H1 (cell line): Measurements from ENCODE around the gene CASQ2. TPM values are rescaled to one million over a fixed set of nuclear protein-coding genes. Genes with fewer than 3 reads are reported as not detected.

ENCODE experiments used
- CBX5 ChIP-seq: fragments of 300-800, 300-1000 bp; sonication (generic); IDR thresholded peaks from 2 replicates; pipeline ENCODE4 v1.7.1; 2016; ENCODE audit warnings: antibody characterized with exemption, low read length, low read depth
- EGR1 ChIP-seq: IDR thresholded peaks from 2 replicates; pipeline ENCODE4 v1.6.1; 2011; ENCODE audit warnings: low read depth, low read length, borderline replicate concordance
- POLR2AphosphoS5 ChIP-seq: IDR thresholded peaks from 2 replicates; pipeline ENCODE4 v1.6.1; 2011; ENCODE audit warnings: low read depth, low read length
- polyA plus RNA-seq, 7 experiments: library from polyadenylated mRNA; depleted of rRNA in 3 of 7; stranded (reverse) in 5 of 7; unstranded in 2 of 7; fragments of >200 nt in 5 of 7; fragments of 200-250 nt in 2 of 7; gene quantifications; 1 replicate in 5 of 7; 2 replicates in 1 of 7; 4 replicates in 1 of 7; pipeline versions ENCODE4 v1.2.1 to v1.2.3, GENCODE V29; 2011 to 2013; ENCODE audit warnings: missing spikeins in 2 of 7, mixed read lengths in 2 of 7
- total RNA-seq: library from RNA; stranded (reverse); fragmentation: NEBNext Ultra II Directional; extraction: Animal tissue kit (Norgen Biotek cat#: 25700); gene quantifications from 2 replicates; pipeline ENCODE4 v1.2.1, GENCODE V29; 2021
- TF ChIP-seq, protein P1 (sequence below), 3 experiments: IDR thresholded peaks; 1 replicate in 2 of 3; 2 replicates in 1 of 3; pipeline versions ENCODE4 v1.5.1 to v1.6.1; 2011; ENCODE audit warnings: low read length in 3 of 3, mild to moderate bottlenecking in 3 of 3, inconsistent platforms in 2 of 3, low read depth in 1 of 3, moderate library complexity in 1 of 3; ENCODE audit not compliant: insufficient read depth in 1 of 3; ENCODE audit errors: control extremely low read depth in 1 of 3

CASQ2 gene
- total and polyA plus RNA-seq, 2 of the 8 experiments (the other 6 are each of a cell fraction or from before 2014, with no cell fraction given), result not detected

DNA sequence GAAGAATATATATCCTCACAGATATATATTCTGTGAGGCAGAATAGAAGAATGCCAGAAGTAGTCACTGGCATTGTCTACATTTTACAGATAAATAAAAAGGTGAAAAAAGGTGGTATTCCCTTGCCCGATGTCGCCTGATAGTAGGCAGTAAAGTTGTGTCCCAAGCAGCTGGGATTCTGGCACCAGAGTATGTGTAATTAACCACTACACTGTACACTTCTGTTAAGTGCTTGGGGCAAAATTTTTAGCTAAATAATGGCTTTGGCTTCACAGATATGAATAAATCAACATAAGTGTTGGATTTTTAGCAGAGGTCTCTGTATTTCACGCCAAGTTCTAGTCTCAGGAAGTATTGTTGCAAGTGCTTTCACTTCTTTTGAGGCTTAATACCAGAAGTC, 13.3 kb upstream of the CASQ2 start (continued):
- TF ChIP-seq, protein P1, sequence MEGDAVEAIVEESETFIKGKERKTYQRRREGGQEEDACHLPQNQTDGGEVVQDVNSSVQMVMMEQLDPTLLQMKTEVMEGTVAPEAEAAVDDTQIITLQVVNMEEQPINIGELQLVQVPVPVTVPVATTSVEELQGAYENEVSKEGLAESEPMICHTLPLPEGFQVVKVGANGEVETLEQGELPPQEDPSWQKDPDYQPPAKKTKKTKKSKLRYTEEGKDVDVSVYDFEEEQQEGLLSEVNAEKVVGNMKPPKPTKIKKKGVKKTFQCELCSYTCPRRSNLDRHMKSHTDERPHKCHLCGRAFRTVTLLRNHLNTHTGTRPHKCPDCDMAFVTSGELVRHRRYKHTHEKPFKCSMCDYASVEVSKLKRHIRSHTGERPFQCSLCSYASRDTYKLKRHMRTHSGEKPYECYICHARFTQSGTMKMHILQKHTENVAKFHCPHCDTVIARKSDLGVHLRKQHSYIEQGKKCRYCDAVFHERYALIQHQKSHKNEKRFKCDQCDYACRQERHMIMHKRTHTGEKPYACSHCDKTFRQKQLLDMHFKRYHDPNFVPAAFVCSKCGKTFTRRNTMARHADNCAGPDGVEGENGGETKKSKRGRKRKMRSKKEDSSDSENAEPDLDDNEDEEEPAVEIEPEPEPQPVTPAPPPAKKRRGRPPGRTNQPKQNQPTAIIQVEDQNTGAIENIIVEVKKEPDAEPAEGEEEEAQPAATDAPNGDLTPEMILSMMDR (IDR thresholded peaks at IDR 0.05; ENCODE audit: control extremely low read depth in 1 of 3, insufficient read depth in 1 of 3, low read depth in 1 of 3, low read length in 3 of 3), result no peak
- TF ChIP-seq CBX5, result no peak
- TF ChIP-seq POLR2AphosphoS5, result no peak
- TF ChIP-seq EGR1, result no peak
